GM18861 (cell line): ENCODE data around the gene FIGN.

ENCODE experiments used
- ATAC-seq: cut with Tn5 transposase; IDR thresholded peaks from one replicate; pipeline ENCODE4 v1.9.1; 2021; ENCODE audit not compliant: unreplicated experiment

Gene FIGN

DNA sequence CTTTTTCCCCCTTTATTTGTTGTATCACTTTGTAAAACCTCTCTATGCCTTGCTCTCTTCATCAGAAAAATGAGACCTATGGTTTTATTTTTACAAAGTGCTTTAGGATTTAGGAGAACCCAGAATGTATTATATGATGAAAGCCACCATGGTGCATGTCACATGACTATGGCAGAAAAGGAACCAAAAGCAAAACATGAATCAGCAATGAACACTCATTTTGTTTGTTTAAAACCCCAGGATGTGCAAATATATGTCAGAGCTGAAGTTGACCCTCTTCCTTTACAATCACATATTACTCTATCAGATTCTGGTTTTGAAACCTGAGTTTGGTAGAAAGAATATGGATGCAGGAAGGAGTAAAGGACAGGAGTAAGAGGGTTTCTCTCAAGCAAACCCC is 70.0 kb downstream of the FIGN start:
- no peak for ATAC-seq

DNA sequence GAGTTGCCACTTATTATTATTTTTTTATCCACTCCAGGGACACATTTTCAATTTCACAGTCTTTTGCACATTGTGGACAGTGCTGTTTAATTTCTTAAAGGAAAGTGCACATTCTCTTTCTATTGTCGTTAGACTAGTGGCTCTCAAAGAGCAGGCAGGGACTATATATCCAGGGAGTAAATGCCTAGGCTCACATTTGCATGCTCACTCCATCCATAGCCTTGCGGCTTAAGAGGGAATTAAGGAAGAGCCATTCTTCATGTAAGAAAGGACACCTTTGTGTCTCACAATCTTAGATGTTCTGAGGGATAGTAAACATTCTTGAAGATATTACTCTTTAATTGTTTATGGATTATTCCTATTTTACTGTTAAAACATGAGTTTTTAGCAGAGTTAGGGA is 70.8 kb downstream of the FIGN start:
- no peak for ATAC-seq

DNA sequence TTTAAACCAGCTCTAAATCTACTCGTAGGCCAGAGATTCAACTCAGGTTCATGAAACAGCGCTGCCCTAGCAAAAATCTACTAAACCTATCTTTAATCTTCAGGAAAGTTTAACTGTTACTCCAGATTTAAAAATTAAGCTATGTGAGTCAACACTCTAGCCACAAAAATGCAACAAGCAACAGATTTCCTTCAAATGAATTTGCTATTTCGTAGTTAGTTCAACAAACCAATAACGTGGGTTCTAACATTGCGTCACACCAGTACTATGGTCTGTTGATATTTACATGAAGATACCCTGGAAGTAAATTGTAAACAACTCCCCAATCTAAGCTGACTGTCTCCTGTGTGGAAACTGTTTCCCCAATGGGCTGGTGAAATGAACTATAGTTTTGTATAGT is 71.2 kb downstream of the FIGN start:
- ATAC-seq: no peak

DNA sequence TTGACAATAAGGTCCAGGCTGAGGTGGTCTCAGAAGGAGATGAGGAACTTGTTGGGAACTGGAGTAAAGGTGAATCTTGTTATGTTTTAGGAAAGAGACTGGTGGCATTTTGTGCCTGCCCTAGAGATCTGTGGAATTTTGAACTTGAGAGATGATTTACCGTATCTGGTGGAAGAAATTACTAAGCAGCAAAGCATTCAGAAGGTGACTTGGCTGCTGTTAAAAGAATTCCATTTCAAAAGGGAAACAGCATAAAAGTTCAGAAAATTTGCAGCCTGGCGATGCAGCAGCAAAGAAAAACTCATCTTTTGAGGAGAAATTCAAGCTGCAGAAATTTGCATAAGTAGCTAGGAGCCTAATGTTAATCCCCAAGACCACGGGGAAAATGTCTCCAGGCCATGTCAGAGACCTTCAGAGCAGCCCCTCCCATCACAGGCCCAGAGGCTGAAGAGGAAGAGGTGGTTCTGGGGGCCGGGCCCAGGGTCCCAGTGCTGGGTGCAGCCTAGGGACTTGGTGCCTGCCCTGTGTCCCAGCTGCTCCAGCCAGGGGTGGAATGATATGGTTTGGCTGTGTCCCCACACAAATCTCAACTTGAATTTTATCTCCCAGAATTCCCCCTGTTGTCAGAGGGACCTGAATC is 73.5 kb downstream of the FIGN start:
- ATAC-seq: no peak

DNA sequence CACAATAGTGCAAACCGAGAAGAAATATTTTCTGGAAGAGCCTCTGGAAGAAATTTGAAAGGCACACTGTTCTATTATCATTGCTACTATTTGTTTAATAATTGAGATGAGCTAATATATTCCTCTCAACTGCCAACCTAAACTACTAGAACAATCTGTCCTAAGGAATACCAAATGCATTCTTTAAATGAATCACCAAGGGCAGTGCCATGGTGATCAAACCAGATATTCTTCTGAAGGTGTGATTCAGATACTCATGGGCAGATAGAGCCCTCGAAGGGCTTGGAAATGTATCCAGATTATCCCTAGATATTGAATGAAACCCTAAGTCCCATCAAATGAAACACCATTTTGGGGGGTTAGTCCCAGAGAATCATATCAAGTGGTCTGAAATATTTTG is 76.6 kb downstream of the FIGN start:
- no peak for ATAC-seq

DNA sequence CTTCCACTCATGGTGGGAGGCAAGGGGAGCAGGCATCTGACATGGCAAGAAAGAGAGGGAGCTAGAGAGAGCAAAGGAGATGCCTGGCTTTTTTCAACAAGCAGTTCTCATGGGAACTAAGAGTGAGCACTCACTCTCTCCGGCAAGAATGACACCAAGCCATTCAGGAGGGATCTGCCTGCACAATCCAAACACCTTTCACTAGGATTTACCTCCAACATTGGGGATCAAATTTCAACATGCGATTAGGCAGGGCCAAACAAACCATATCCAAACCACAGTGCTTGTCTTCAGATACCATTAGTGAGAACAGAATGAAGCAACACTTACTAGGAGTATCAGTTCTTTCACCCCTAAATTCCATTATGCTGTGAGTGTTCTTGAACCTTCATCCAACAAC is 77.3 kb downstream of the FIGN start:
- ATAC-seq: no peak

DNA sequence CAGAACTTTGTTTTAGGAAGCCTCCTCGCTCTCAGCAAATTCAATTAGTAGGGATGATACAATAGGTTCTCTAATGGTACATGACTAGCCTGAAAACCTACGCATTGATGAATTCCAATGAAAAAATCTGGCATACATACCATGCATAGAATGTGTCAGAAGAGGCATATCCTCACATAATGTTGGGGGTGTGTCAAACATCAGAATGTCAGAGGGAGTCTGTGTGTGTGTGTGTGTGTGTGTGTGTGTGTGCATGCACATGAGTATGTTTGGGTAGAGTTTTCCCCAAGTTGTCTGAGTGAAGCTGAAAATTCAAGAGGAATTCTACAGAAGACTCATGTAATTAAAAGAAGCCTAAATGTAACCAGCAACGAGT is 78.5 kb downstream of the FIGN start:
- no peak for ATAC-seq

DNA sequence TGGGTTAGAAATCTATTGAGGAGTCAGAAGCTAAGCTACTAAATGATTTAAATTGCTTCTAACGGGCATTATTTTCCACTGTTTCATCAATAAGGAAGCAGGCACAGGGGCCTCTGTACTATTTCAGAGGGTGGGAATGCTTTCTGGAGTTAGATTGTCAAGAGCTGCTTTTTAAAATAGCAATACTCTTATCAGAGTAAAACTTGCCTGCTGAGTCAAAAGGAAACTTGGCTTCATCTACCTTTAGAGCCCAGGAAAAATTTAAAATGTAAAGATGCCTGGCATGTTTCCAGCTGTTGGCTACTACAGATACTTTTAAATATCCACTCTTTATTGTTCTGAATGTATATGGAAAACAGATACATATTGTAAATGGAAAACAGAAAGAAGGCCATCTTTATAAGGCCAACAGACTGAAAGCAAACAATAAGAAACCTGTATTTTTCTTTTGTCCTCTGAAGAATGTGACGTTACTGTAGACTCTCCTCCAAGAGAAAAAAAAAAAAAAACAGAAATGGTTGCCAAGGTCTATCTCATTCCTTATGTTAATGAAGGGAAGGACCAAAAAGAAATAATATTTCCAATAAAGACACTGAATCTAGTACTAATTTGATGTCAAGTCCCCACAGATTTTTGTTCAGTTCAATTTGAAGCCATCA is 79.1 kb downstream of the FIGN start:
- no peak for ATAC-seq

DNA sequence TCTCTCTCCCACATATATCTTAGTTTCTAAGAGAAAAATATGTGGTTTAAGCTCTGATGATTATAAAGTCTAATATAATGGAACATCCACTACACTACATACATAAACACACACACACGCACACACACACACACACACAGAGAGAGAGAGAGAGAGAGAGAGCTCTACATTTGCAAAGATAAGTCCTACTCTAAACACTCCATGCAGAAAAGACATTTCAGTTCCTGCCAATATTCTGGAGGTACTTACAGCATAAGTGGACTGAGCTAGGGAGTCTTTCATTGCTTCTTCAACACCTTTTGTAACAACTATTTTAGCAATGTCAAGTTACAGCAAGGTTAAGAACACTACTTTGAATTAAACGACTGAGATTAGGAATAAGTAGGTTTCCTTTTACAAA is 80.1 kb downstream of the FIGN start:
- ATAC-seq: no peak

DNA sequence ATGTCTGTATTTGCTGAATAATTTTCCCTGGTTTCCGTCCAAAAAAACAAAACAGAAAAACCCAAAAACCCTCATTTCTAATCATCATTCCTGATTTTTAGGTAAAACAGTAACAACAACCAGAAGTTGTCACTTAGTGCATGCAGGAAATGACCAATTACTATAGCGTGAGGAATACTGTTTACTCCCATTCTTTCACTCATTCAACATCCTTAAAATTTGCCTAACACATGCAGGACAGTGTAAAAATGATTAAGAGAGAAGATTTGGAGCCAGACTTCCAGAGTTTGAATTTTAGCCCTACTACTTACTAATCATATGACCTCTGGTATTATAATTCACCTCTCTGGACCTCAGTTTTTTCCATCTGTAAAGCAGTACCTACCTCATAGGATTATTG is 83.1 kb downstream of the FIGN start:
- ATAC-seq: no peak

DNA sequence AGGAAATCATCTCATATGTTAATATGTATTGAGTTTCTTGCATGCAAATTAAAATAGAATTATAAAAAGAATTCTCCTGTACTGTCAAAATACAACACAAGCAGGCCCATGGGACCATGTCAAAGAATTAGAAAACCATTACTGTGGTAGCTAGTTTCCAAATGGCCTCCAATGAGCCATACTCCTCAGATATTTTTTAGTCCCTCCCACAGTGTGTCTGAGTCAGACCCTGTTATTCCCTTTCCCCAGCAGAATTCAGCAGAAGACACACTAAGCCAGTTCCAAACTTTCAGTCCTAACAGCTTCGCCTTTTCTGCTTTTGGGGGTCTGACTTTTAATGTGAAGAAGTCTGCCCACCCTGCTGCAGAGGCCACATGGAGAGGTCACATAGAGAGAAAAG is 86.7 kb downstream of the FIGN start:
- ATAC-seq: no peak

DNA sequence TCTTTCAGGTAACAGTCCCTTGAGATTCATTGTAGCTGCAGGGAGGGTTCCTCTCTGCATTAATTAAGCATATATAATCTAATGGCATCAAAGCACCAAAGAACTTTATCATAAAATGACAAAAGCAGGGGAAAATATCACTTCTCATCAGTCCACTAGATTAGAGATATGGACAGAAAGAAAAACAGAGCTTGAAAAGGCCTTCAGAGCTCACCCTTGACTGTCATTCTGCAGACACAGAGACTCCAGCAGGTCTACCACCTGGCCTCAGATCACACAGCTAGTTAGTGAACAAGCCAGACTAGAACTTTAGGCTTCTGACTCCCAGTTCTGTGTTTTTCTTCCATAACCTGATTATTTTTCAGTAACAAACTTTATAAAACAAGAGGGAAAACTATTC is 88.5 kb downstream of the FIGN start:
- no peak for ATAC-seq

DNA sequence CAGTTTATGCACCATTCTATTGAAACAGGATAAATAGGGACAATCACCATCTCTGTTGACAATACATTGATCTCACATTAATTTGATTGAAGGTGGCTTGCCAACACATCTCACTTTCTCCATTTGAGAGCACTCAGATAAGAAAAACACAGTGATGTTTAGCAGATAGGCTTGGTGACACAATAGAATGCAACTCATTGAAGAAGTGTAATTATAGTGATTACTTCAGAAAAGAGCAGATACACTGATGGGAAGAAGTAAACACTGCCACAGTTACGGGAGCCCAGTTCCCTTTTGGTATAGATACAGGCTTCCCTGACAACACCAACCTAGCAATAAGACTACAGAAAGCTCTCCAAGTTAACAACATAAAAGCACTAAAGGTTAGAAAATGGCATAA is 89.1 kb downstream of the FIGN start:
- ATAC-seq: no peak

DNA sequence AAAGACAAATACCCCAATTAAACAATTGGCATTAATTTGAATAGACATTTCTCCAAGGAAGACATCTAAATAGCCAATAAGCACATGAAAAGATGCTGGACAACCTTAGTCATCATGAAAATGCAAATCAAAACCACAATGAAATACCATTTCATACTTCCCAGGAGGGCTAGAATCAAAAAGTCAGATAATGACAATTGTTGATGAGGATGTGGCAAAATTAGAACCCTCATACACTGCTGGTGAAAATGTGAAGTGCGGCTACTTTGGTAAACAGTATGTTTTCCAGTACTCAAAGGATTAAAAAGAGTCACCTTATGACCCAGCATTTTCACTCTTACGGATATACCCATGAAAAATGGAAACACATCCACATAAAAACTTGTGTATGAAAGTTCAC is 91.6 kb downstream of the FIGN start:
- no peak for ATAC-seq

DNA sequence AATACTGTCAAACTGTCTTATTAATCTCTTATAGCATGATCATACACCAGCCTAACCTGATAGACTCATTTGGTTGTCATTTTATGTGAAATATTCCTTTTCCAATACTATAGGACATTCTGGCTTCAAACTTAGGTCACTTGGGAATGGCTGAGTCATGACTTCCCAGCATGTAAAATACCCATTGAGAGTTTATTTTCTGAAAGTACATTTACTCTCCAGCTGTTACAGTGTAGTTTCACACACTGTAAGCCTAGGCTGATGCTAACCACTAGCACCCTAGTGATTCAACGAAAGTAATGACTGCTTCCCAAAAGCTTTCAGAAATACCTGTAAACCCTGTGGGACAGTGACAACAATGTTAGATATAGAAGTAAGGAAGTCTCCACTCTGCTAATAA is 93.8 kb downstream of the FIGN start:
- no peak for ATAC-seq

DNA sequence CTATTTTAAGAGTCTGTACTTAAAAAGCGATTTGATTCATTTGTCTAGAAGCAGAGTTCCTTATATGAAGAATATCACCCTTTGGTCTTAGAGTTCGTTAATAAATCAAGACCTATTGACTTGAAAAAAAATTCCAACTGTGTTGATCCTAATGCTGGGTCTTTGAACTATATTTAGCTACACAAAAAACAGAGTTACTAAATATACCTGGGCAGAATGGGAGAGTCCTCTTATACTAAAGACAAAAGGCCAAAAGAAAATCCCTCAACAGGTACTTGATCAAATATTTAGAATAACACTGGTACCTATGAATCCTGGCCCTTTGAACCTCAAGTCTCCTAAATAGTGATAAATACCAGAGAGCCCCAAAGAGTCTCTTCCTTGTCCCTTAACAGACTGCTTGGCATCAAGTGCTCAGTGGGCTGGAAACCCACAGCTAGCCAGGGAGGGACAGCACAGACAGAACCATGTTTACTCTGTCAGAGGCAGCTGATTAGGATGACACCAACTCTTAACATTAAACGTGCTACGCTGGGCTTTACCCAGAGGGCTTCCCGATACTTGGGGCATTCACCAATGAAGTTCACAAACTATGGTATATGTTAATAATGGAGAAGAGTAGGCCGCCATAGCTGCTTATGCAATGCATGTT is 95.1 kb downstream of the FIGN start:
- no peak for ATAC-seq

DNA sequence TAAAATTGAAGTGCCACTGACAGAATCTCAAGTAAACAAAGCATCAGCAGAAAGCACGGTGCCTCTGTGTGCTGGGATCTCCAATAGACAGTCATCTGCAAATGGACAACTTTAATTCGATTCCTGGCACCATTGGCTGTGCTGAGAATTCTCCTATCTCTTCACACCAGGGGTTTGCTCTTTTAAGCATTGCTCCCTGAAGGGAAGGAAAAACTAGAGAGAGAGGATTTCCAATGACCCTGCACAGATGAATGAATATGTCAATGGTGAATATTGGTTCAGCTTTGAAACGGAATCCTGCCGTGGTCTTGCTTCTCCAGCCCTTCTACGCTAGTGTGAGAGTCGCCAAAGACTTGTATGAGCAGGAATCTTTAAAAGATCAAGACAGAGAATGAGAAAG is 97.9 kb downstream of the FIGN start:
- no peak for ATAC-seq

DNA sequence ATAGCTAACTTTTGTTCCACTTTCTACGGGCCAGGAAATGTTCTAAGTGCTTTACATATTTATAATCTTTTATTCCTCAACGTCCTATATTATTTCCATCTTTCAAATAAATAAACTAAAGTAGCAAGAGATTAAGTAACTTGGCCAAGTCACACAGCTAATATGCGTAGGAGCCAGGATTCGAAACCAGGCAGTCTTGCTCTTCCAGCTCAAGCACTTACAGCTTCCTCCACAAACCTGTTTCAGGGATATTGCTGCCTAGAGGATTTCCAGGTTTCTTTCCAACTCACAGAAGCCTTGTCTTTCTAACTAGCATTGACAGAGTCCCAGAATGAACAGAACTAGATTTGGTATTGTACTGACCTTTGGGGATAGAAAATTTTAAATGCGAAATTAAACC is 102.5 kb downstream of the FIGN start:
- no peak for ATAC-seq

DNA sequence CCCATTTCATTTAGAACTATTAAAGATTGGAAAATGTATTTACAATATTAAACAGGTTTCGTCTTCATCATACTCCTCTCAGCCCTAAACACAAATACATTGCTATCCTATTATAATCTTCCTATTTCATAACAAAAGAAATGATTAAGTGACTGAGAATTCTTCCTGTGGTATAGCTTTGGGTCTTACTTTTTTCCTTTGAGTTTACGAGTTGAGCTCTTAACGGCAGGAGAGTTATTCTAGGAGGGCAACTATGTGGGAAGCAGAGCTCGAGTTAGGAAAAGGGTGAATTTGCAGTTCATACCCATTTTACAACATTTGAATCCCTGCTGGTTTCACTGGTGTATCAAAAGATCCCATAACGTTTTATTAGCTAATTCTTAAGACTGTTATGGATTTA is 105.0 kb downstream of the FIGN start:
- ATAC-seq: no peak

DNA sequence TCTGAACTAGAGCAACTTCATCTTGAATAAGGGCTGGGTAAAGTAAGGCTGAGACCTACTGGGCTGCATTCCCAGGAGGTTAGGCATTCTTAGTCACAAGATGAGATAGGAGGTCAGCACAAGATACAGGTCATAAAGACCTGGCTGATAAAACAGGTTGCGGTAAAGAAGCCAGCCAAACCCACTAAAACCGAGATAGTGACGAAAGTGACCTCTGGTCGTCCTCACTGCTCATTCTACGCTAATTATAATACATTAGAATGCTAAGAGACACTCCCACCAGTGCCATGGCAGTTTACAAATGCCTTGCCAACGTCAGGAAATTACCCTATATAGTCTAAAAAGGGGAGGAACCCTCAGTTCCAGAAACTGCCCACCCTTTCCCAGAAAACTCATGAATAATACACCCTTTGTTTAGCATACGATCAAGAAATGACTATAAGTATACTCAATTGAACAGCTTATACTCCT is 109.1 kb downstream of the FIGN start:
- no peak for ATAC-seq

DNA sequence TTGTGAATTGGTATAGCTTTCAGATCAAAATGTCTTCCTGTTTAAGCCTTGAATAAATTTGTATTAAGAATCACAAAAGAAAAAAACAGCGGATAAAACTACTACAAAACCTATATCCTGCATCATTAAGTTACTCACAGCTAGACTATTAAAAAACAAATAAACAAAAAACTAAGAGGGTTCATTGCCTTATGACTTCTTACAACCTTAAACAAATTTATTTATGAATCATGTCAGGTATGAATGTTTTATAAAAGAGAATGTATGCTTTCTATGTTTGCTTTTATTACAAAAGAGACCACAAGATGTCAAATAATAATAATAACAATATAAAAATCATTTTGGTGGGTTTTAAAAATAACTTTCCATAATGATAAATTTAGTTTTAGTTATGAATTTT is 109.6 kb downstream of the FIGN start:
- no peak for ATAC-seq

DNA sequence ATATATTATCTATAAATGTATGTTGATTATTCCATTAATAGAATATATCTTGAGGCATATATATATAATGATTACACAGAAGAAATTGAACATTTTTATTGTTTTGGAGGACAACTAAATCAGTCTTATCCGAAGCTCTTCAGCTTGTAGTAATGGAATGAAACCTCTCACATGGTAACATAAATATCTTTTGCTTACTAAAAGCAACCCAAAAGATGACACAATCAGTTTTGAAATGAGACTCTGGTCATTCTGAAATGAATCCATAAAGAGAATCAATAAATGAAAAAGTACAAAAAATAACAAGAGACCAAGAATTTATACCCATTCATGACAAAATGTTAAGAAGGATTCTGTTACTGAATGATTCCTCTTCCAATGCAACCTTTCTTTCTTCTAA is 110.2 kb downstream of the FIGN start:
- ATAC-seq: no peak
